ENCODE measurements around the gene BEST3.
"Not testable (repeated sequence)": the region's sequence is repeated elsewhere in the genome, so short reads cannot be mapped to it uniquely, and the experiment has no call there.

Gene BEST3

DNA sequence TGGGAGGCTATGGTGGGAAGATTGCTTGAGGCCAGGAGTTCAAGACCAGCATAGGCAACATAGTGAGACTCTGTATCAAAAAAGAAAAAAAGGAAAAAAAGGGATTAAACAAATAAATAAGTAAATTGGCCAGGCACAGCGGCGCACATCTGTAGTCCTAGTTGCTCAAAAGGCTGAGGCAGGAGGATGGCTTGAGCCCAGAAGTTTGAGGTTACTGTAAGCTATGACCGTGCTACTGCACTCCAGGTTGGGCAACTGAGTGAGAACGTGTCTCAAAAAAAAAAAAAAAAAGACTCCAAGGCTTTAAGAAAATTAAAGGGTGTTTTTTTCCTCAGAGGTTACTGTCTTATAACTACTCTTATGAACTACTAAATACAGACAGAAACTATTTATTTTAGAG is 11.7 kb downstream of the BEST3 start:
- no peak for DNase-seq

GRCh38 chr12:69686731-69687130 is 12.4 kb downstream of the BEST3 start:
- DNase-seq: no peak

GRCh38 chr12:69685810-69686209 is 13.3 kb downstream of the BEST3 start:
- DNase-seq: no peak

GRCh38 chr12:69684466-69684865 is 14.6 kb downstream of the BEST3 start:
- DNase-seq: no peak

DNA sequence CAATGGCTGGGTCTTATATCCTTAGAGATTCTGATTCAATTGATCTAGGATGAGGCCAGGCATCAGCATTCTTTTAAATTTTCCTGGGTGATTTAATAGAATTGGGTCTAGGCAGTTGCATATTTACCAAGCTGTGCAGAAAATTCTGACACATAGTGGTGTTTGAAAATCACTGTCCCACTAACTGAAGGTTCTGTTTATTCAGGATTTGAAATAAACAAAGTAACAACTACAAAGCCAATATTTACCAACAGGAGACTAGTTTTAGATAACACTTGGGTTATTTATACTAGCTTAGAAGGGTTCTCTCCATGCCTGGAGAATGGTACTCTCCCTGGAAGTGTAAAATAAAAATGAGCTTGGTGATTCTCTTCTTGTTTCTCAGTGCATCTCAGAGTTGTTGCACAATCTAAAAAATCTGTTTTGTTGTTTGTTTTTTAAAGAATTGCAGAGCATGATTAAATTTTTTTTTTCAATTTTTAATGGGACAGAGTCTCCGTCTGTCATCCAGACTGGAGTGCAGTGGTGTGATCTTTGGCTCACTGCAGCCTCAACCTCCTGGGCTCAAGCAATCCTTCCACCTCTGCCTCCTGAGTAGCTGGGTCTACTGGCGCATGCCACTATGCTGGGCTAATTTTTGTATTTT is 16.9 kb downstream of the BEST3 start:
- DNase-seq: no peak

- DNase-seq: no peak
Observed at GRCh38 chr12:69679119-69679518, 20.0 kb downstream of the BEST3 start.

GRCh38 chr12:69676257-69677012 is 22.7 kb downstream of the BEST3 start:
- DNase-seq: no peak

- no peak for DNase-seq
Observed at GRCh38 chr12:69672195-69672594, 26.9 kb downstream of the BEST3 start.

DNA sequence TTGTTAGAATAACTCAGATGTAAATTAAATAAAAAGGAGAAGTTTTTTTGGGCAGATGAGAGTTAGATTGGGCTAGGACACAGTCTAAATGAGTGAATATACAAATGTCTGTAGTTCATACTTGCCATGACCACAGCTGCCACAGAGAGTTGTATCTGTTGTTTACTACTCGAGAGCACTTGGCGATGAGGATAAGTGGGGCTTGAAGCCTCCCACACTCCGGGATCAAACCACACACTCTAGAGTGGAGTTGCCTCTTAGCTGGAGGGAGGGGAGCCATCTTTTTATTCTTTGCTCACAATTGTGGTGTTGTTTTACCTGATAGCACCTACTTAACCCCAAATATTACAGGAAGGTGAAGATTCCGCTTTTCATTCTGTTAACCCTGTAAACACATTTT is 27.5 kb downstream of the BEST3 start:
- DNase-seq: no peak

- DNase-seq: no peak
Observed at GRCh38 chr12:69666798-69667197, 32.3 kb downstream of the BEST3 start.

DNA sequence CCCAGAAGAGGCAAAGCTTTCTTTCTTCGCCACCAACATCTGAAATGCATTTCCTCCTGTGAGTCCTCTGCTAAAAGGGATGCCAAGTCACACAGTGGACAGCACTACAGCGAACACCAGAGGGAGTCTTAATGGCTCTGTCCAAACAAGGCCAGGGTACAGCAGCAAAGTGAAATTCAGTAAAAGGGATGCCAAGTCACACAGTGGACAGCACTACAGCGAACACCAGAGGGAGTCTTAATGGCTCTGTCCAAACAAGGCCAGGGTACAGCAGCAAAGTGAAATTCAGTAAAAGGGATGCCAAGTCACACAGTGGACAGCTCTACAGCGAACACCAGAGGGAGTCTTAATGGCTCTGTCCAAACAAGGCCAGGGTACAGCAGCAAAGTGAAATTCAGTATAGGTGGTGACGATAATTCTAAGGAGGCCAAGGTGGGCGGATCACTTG is 34.1 kb downstream of the BEST3 start:
- not testable (repeated sequence) for DNase-seq

- no peak for DNase-seq
Observed at GRCh38 chr12:69663726-69664125, 35.4 kb downstream of the BEST3 start.

DNA sequence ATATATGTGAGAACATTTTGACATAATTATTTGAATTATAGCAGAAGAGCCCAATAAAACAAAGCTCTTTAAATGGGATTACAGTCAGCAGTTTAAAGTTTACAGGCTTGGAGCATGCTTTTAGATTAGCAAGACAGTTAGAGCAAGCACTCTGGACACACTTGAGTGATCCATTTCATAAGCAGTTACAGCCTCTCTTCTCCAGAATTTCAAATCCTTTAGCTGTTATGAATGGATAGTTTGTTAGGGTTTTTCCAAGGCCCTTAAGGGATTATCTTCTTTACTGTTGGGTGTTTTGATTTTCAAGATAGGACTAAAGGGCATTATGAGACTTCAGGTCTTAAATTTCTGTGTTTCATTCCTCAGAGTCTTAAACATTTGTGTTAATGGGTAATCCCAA is 36.3 kb downstream of the BEST3 start:
- no peak for DNase-seq

DNA sequence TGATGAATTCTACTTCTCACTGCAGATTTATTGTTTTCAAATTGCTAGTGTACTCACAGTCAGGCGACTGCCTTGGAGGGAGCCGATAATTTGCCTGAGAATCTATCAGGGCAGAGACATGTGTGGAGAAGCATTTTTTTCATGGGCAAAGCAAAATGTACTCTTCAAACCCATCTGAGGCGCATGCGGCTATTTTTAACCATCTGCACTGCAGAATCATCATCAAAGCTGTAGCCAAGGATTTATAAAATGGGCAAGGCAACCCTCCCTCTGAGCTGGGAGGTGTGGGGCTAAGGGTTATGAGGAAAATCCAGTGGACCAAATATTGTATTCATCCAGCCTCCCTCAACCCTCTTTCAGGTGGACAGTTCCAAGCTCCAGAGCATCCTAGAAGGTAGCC is 37.7 kb downstream of the BEST3 start:
- DNase-seq: no peak

GRCh38 chr12:69660164-69660863 is 38.8 kb downstream of the BEST3 start:
- DNase-seq: no peak

- DNase-seq: no peak
Observed at GRCh38 chr12:69658203-69658602, 40.9 kb downstream of the BEST3 start.

DNA sequence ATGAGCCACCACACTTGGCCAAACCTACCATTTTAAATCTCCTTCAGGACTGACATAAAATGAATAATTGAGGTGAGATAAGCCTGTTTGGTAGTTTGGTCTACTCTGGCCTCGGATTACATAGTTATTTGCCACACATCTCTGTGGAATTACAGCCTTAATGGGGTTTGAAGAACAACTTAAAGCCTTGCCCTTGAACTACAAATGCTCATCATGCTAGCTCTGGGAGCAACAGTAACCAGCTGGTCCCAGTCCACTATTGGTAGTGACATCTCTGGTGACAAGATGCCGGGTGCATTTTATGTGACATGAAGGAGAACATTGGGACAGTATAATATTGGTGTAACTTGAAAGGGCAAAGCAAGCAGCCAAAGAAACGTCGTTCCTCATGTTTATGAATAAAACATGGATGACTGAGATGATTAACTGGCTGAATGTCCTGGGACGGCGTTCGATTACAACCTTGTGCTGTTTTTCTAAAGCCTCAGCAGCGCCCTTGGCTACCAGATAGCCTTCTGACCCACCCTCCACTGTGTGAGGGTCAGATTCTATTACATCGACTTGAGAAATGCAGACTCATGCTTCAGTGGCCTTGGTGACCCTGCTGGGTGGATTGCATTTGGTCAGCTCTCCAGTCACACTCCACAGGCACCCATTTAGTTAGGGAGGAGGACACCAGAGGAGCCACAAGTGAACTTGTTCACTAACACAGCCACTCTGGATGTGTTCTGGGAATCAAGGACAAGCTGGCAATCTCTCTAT is 41.5 kb downstream of the BEST3 start:
- no peak for DNase-seq

GRCh38 chr12:69655616-69656340 is 43.3 kb downstream of the BEST3 start:
- no peak for DNase-seq

DNA sequence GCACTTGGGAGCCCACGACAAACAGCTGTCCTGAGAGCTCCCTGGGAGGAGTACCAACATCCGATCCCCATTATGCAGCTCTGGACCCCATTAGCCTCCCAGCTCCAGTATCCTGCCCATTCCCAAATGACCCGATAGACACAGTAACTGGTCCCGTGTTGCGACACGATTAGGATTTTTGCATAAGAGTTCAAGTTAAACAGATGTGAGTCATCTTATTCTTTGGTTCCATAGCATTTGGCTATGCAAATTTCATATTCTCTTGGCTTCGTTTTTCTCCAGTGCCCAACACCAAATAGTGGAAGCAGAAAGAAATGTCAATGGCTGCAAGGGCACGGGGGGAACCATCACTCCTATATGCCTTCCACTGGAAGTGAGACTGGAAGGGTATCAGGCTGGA is 45.4 kb downstream of the BEST3 start:
- no peak for DNase-seq

- no peak for DNase-seq
Observed at GRCh38 chr12:69651922-69652321, 47.2 kb downstream of the BEST3 start.

DNA sequence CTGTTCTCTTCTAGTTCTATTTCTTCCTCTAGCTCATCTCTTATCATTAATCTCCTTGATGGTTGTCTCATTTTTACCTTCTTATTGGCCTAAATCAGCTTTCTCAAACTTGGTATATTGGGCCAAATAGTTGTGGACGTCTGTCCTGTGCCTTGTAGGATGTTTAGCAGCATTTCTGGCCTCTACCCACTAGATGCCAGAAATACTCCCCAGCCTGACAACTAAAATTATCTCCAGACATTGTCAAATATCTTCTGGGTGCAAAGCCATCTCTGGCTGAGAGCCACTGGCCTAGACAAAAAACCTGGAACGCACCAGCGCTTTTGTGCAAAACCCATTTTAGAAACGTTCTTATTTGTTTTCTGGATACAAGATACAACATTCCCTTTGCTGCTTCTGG is 49.6 kb downstream of the BEST3 start:
- DNase-seq: no peak

DNA sequence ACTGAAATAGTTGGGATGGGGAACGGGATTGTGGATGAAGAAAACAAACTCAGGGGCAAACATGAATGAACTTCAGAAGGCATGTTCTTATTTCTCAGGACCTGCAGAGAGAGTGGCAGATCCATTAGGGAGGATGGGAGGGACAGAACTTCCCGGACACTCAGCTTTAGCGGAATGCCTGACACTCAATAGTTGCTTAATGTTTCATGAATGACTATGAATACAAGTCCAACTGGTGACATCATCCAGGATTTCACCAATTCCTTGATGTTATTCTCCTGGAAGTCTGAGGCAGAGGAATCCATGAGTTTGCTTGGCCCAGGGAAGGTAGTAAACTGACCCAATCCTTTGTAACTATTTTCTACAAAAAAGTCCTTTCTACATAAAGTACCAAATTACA is 50.6 kb downstream of the BEST3 start:
- no peak for DNase-seq

- DNase-seq: no peak
Observed at GRCh38 chr12:69647178-69647577, 51.9 kb downstream of the BEST3 start.

Data from cerebellar nuclear complex (tissue), 1 donor.